ENCODE results near the gene ZSCAN22. TPM values are rescaled to one million over a fixed set of nuclear protein-coding genes. Genes with fewer than 3 reads are reported as not detected.

The ZSCAN22 gene
- total RNA-seq, 1 donor from 2014 or later = 1.5 TPM

- Mint-ChIP-seq H3K36me3 (peaks cover 85% of the 10 kb centered on the region), H3K4me1 (peaks cover 3% of the 10 kb centered on the region), H3K4me3 (no peak overlapping the region), H3K9me3 (peaks cover 90% of the 10 kb centered on the region), H3K27me3 (ENCODE audit: insufficient read depth, low read depth) (peaks cover 4% of the 10 kb centered on the region), H3K27ac (no peak overlapping the region)
- Histone ChIP-seq H3K9ac (no peak overlapping the region), H3K27ac (no peak overlapping the region), H3K4me1 (peaks cover 16% of the 10 kb centered on the region), H3K4me3 (no peak overlapping the region), H3F3A (ENCODE audit: low read depth) (no peaks in the 10 kb centered on the region), H4K20me1 (ENCODE audit: low read depth) (peaks cover 46% of the 10 kb centered on the region), H3K4me2 (no peak overlapping the region), H3K79me2 (ENCODE audit: low read depth) (peaks cover 68% of the 10 kb centered on the region), H3K9me3 (ENCODE audit: low read depth) (no peaks in the 10 kb centered on the region), H3K36me3 (no peaks in the 10 kb centered on the region), H3K27me3 (no peaks in the 10 kb centered on the region), H2AFZ (replicated peaks) (no peak overlapping the region)
- TF ChIP-seq CTCF (IDR thresholded peaks at IDR 0.05) (no peak), EZH2phosphoT487 (IDR thresholded peaks at IDR 0.05) (no peak), EZH2 (IDR thresholded peaks at IDR 0.05) (no peak)
- no peak for DNase-seq (ENCODE audit: low spot score)
These were observed 42.6 kb upstream of the ZSCAN22 start for GRCh38 chr19:58284199-58284598.

DNA sequence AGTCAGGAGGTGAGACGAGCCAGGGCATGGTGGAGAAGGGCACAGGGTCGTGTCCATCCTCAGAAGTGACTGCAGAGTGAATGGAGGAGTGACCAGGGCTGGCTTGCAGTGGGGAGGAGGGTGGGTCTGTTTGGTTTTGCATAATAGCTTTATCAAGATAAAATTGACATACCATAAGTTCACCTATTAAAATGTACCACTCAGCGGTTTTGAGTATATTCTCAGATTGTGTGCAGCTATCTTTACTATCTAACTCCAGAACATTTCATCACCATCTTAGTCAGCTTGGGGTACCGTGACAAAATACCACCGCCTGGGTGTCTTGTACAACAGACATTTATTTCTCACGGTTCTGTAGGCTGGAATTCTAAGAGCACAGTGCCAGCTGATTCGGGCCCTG lies 34.9 kb upstream of the ZSCAN22 start:
- peaks cover 93% of the 10 kb centered on the region for H3K36me3 Mint-ChIP-seq
- Histone ChIP-seq H2AFZ (replicated peaks) (no peak overlapping the region), H4K20me1 (ENCODE audit: low read depth) (no peaks in the 10 kb centered on the region), H3K27ac (no peak overlapping the region), H3K36me3 (peaks cover 8% of the 10 kb centered on the region), H3K79me2 (ENCODE audit: low read depth) (peaks cover 61% of the 10 kb centered on the region), H3K9ac (no peak overlapping the region), H3F3A (ENCODE audit: low read depth) (no peaks in the 10 kb centered on the region), H3K4me2 (no peak overlapping the region), H3K9me3 (ENCODE audit: low read depth) (no peaks in the 10 kb centered on the region), H3K4me3 (no peak overlapping the region), H3K27me3 (no peaks in the 10 kb centered on the region), H3K4me1 (no peaks in the 10 kb centered on the region)
- DNase-seq (ENCODE audit: low spot score) = no peak
- peaks cover 95% of the 10 kb centered on the region for H3K9me3 Mint-ChIP-seq
- H3K27ac Mint-ChIP-seq = no peak overlapping the region
- TF ChIP-seq EZH2 (IDR thresholded peaks at IDR 0.05) (no peak), CTCF (IDR thresholded peaks at IDR 0.05) (no peak), EZH2phosphoT487 (IDR thresholded peaks at IDR 0.05) (no peak)
- H3K27me3 Mint-ChIP-seq (ENCODE audit: insufficient read depth, low read depth) = peaks cover 15% of the 10 kb centered on the region
- H3K4me3 Mint-ChIP-seq = no peak overlapping the region
- no peaks in the 10 kb centered on the region for H3K4me1 Mint-ChIP-seq

DNA sequence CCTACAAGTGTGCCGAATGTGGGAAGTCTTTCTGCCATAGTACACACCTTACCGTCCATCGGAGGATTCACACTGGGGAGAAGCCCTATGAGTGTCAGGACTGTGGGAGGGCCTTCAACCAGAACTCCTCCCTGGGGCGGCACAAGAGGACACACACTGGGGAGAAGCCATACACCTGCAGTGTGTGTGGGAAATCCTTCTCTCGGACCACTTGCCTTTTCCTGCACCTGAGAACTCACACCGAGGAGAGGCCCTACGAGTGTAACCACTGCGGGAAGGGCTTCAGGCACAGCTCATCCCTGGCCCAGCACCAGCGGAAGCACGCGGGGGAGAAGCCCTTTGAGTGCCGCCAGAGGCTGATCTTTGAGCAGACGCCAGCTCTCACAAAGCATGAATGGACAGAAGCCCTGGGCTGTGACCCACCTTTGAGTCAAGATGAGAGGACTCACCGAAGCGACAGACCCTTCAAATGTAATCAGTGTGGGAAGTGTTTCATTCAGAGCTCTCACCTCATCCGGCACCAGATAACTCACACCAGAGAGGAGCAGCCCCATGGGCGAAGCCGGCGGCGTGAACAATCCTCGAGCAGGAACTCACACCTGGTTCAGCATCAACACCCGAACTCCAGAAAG lies 31.9 kb upstream of the ZSCAN22 start:
- Mint-ChIP-seq H3K27ac (no peak overlapping the region), H3K36me3 (peaks cover 87% of the 10 kb centered on the region), H3K27me3 (ENCODE audit: insufficient read depth, low read depth) (peaks cover 17% of the 10 kb centered on the region), H3K4me1 (no peaks in the 10 kb centered on the region), H3K4me3 (no peak overlapping the region), H3K9me3 (peaks cover 88% of the 10 kb centered on the region)
- Histone ChIP-seq H3K4me1 (no peaks in the 10 kb centered on the region), H3K4me3 (no peak overlapping the region), H3K27ac (no peak overlapping the region), H3K27me3 (no peaks in the 10 kb centered on the region), H4K20me1 (ENCODE audit: low read depth) (peaks cover 2% of the 10 kb centered on the region), H3K79me2 (ENCODE audit: low read depth) (peaks cover 82% of the 10 kb centered on the region), H3F3A (ENCODE audit: low read depth) (no peaks in the 10 kb centered on the region), H3K9me3 (ENCODE audit: low read depth) (no peaks in the 10 kb centered on the region), H3K36me3 (peaks cover 12% of the 10 kb centered on the region), H3K4me2 (no peak overlapping the region), H3K9ac (no peak overlapping the region), H2AFZ (replicated peaks) (no peak overlapping the region)
- TF ChIP-seq EZH2 (IDR thresholded peaks at IDR 0.05) = no peak
- TF ChIP-seq CTCF (IDR thresholded peaks at IDR 0.05) = no peak
- no peak for TF ChIP-seq EZH2phosphoT487 (IDR thresholded peaks at IDR 0.05)
- no peak for DNase-seq (ENCODE audit: low spot score)
